ENCODE measurements around the gene PPARGC1A.

PPARGC1A gene

DNA sequence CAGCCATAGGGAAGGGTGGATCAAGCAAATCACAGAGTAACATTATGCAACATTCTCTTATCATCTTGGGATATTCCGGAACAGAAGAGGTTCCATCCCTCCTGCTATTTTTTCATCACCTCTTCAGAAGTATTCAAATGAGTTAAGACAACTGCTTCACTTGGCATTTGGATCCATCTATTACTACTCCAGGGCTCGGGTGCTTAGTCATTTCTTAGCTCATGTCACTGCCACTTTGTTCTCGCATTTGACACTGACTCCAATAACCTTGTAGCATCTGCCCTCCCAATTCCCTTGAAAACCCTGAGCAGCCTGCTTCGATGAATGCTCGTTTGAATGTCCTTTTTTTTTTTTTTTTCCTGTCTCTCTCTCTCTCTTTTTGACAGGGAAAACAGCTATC lies 114.9 kb downstream of the PPARGC1A start:
- no peak for DNase-seq (ENCODE audit: low spot score)

- no peak for DNase-seq (ENCODE audit: low spot score)
These were observed 115.8 kb downstream of the PPARGC1A start for GRCh38 chr4:23773884-23774636.

- DNase-seq (ENCODE audit: low spot score): peak; percentile 6
These were observed 119.8 kb downstream of the PPARGC1A start for GRCh38 chr4:23770011-23770410.

DNA sequence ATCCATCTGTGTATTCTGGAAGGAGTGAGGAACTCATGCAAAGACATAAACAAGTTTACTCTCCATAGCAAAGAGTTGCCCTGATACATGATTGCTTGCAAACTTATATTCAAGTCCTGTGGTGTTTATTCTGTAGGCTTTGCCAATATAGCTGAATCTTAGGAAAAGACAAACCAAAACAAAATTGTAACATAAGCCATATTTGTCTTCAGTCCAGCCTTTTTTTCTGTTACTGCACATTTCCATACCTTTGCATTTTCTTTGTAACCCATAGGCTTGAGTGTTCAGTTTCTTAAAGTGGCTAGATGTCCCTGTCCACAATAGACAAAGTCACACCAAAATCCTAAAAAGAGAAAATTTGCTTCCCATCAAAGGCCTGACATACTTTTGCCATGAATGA lies 120.4 kb downstream of the PPARGC1A start:
- DNase-seq (ENCODE audit: low spot score): no peak

DNA sequence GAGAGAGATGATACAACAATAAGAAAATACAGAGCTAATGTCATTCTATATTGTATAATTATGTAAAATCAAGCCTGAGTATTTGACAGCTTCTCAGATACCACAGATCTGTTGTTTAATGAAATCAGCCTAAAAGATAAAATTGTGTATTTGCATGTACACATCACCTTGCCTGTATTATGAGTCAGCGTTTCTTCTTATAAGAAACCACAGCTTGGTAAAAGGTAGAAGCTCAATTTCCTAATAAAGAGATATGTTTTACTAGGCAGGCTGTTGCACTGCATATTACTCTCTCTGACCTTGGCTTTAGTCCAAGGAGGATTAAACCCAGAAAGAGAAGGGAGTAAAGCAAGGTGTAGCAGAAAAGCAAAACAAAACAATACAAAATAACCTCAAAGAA lies 121.3 kb downstream of the PPARGC1A start:
- DNase-seq (ENCODE audit: low spot score): no peak

DNA sequence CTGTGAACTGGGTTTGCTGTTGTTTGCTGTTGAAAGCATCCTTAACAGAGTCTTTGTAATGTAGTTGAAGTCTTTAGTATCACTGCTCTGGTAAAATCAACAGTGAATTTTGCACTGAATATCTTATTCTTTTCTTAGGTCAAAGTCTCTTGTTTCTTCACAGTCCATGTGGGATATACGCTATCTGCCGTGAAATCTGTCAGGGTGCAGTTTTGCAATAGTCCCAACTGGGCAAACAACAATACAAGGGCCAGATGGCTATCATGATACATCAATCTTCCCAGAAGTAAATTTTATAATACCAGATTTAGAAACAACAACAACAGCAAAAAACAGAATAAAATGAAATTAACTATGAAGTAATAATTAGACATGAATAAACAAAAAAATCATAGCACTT lies 123.5 kb downstream of the PPARGC1A start:
- no peak for DNase-seq (ENCODE audit: low spot score)

DNA sequence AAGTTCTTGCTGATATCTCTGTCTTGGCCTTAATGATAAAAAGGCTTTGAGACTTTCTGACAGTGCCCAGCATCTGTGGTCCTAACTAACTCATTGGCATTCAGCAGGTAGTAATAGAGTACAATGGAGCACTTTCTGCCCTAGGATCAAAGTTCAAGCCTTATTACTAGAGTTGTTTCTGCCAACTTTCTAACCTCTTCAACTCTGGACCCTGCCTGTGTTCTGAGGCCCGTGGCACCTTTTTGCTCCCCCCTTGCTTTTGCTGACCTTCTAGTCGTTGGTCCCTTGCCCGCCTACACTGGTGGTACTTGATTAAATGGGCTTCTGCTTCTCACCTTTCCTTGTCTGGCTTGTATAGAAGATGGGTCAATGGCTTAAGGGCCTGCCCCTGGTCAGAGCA lies 126.3 kb downstream of the PPARGC1A start:
- DNase-seq (ENCODE audit: low spot score): no peak

- no peak for DNase-seq (ENCODE audit: low spot score)
These were observed 127.3 kb downstream of the PPARGC1A start for GRCh38 chr4:23762551-23762950.

DNA sequence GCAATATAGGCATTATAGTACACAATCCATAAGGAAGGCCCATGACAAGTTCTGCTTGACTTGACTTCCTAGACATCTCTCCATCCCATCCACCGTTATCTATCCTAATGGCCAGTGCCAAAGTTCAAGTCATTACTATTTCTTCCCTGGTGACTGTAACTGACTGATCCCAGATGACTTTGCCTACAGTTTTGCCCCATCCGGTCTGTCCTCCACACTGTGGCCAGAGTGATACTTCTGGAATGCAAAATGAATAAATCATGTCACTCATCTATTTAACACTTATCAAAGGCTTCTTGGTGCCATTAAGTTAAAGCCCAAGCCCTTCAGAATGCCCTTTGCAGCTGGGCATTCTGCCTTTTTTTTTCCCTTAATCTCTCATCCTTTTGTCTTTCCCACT lies 130.8 kb downstream of the PPARGC1A start:
- no peak for DNase-seq (ENCODE audit: low spot score)

GRCh38 chr4:23754688-23755087 lies 135.2 kb downstream of the PPARGC1A start:
- no peak for DNase-seq (ENCODE audit: low spot score)

- DNase-seq (ENCODE audit: low spot score): no peak
These were observed 139.7 kb downstream of the PPARGC1A start for GRCh38 chr4:23750125-23750524.

DNA sequence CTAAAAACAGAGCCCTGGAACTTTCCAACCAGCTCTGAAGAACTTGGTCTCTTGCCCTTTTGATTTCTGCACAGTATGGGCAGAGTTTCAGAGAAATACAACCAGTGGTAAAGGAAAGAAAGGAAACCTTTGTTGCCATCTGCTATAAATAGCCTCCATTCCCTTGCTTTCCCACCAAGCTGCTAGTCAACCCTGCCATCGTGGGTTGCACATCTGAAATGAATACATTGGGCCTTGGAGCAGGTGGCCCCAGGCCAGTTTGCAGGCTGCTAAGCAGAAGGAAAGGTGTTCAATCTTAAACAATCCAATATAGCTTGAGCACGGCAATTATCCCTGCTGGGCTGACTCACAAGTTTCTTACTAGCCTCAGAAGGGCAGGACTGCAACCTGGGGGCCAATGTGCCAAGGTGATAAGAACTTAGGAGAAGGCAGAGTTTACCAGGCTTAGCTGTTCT lies 142.5 kb downstream of the PPARGC1A start:
- no peak for DNase-seq (ENCODE audit: low spot score)

- no peak for DNase-seq (ENCODE audit: low spot score)
These were observed 143.2 kb downstream of the PPARGC1A start for GRCh38 chr4:23746672-23747071.

GRCh38 chr4:23746027-23746426 lies 143.8 kb downstream of the PPARGC1A start:
- no peak for DNase-seq (ENCODE audit: low spot score)

- DNase-seq (ENCODE audit: low spot score): no peak
These were observed 144.5 kb downstream of the PPARGC1A start for GRCh38 chr4:23745377-23745776.

Data from hepatic stellate cell (primary cell).